ENCODE results near the gene RGS19. TPM values are rescaled to one million over a fixed set of nuclear protein-coding genes. Genes with fewer than 3 reads are reported as not detected.

RGS19 gene
- polyA plus RNA-seq, 1 of the 3 experiments (the other 2 are of a cell fraction), result 20.5 TPM

DNA sequence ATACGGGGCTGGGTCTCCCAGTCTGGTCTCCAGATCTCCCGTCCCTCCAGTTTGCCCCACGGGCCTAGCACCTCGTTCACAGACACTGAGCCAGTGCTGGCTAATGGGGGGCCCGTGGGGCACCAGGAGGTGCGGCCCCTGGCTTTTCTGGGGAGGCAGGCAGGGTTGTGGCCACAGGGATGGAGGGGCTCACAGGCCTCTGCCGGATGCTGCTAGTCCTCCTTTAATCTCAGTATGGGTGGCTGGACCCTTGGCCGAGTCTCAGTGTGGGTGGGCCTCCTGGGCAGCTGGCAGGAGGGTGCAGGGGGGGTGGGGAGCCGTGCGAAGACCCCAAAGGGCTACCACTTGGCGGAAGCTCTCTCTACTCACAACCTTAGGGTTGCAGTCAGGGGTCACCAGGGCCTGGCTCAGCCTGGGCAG lies 28.3 kb downstream of the RGS19 start:
- H3K9me3 ChIP-seq, result no peaks in the 10 kb centered on the region
- CTCF ChIA-PET, result interaction anchor here (0.5 to 7.8 kb wide), 4 partner anchors 13 to 77 kb away, joined by 3 to 85 read pairs (median 4); partner anchors contain the start of gene SAMD10
- DNase-seq, result no peak
- H3K4me2 ChIP-seq, result no peak overlapping the region
- no peak overlapping the region for H3K4me3 ChIP-seq (ENCODE audit: low read depth in 2 of 2, low read length in 1 of 2)
- H2AFZ ChIP-seq (ENCODE audit: low read depth), result no peak overlapping the region
- no peaks in the 10 kb centered on the region for H3K36me3 ChIP-seq (replicated peaks in 1 of 2; ENCODE audit: control insufficient read depth in 1 of 2, insufficient read depth in 2 of 2, low read length in 1 of 2)
- no peaks in the 10 kb centered on the region for H3F3A ChIP-seq (replicated peaks; ENCODE audit: insufficient read depth)
- H3K4me1 ChIP-seq (ENCODE audit: control insufficient read depth in 1 of 2, insufficient read depth in 2 of 2, low read depth in 1 of 2, low read length in 1 of 2), result peaks cover 0 to 7% of the 10 kb centered on the region in 2 experiments; a peak in 1 of 4 replicates
- H3K79me2 ChIP-seq (ENCODE audit: insufficient read depth), result no peaks in the 10 kb centered on the region
- no peaks in the 10 kb centered on the region for H4K20me1 ChIP-seq (ENCODE audit: insufficient read depth)
- POLR2A ChIA-PET, result no interaction called here
- H3K27ac ChIP-seq (ENCODE audit: low read depth in 2 of 2, low read length in 1 of 2), result no peak overlapping the region
- TF ChIP-seq CHD2 (IDR thresholded peaks at IDR 0.05; ENCODE audit: low read length, partially characterized antibody) (no peak), RXRA (IDR thresholded peaks at IDR 0.05; ENCODE audit: borderline replicate concordance, low read depth) (no peak), USF2 (IDR thresholded peaks at IDR 0.05; ENCODE audit: borderline replicate concordance, low read depth, low read length) (no peak)
- H3K9ac ChIP-seq, result no peak overlapping the region
- H3K27me3 ChIP-seq (ENCODE audit: insufficient read depth), result peaks cover 30% of the 10 kb centered on the region
- H3K9me2 ChIP-seq, result no peaks in the 10 kb centered on the region
- WGBS (ENCODE audit: low lambda C conversion rate), result 63% methylated on average over 6 of the region's 11 CpGs

DNA sequence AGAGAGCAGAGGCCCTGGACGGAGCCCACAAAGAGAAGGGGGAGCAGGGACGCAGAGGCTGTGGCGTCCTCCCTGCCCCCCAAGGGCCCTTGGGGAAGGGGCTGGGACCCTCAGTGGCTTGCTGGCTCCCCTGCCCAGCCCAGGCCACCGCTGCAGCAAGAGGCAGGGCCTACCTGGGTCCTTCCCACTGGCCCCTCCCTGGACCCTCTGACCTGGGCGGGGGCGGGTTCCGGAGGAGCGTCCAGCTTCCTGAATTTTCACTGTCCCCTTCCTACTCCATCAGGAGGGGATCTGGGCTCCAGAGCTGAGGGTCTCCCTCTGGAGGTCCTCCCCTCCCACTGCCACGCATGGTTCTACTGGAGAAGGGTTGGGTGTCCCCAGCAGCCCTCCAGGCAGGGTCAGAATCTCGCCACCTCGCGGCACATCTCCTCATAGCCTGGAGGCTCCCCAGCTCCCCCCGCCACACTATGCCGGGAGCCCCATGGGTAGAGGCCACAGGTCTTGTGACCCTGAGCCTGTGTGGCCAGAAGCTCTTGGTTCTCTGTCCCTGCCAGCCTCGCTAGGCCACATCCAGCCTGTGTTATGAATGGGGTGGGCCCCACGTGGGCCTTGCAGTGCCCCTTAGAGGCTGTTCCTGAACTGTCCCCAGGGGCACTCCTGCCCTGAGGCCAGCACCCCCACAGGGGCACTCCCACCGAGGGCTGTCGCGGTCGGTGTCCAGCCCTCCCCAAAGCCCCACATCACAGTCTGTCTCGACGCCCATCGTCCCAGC lies 28.9 kb downstream of the RGS19 start:
- H3K36me3 ChIP-seq (replicated peaks in 1 of 2; ENCODE audit: control insufficient read depth in 1 of 2, insufficient read depth in 2 of 2, low read length in 1 of 2), result no peaks in the 10 kb centered on the region
- H3K9ac ChIP-seq, result no peak overlapping the region
- H3K4me3 ChIP-seq (ENCODE audit: low read depth in 2 of 2, low read length in 1 of 2), result no peak overlapping the region
- ChIA-PET CTCF (interaction anchor here (0.5 to 7.8 kb wide), 7 partner anchors 12 to 77 kb away, joined by 3 to 85 read pairs (median 3); partner anchors contain the start of genes PRPF6 and SAMD10), POLR2A (no interaction called here)
- H3K4me2 ChIP-seq, result no peak overlapping the region
- no peaks in the 10 kb centered on the region for H3K9me3 ChIP-seq
- no peak overlapping the region for H2AFZ ChIP-seq (ENCODE audit: low read depth)
- H3K4me1 ChIP-seq (ENCODE audit: control insufficient read depth in 1 of 2, insufficient read depth in 2 of 2, low read depth in 1 of 2, low read length in 1 of 2), result peaks cover 0 to 7% of the 10 kb centered on the region in 2 experiments; a peak in 1 of 4 replicates
- no peaks in the 10 kb centered on the region for H4K20me1 ChIP-seq (ENCODE audit: insufficient read depth)
- H3K79me2 ChIP-seq (ENCODE audit: insufficient read depth), result no peaks in the 10 kb centered on the region
- 84% methylated on average over 17 of the region's 23 CpGs for WGBS (ENCODE audit: low lambda C conversion rate)
- no peak for TF ChIP-seq TAF1 (IDR thresholded peaks at IDR 0.05; ENCODE audit: borderline replicate concordance, low read depth, low read length)
- TF ChIP-seq ELF1 (IDR thresholded peaks at IDR 0.05), result no peak
- no peak for TF ChIP-seq REST (IDR thresholded peaks at IDR 0.05; ENCODE audit: low read depth, low read length)
- no peak for TF ChIP-seq SIN3A (IDR thresholded peaks at IDR 0.05; ENCODE audit: borderline replicate concordance, low read depth, low read length)
- TF ChIP-seq MEF2A (IDR thresholded peaks at IDR 0.05; ENCODE audit: borderline replicate concordance, low read depth), result no peak
- no peak for TF ChIP-seq EP300 (IDR thresholded peaks at IDR 0.05; ENCODE audit: borderline replicate concordance in 1 of 2, low read depth in 1 of 2, low read length in 1 of 2)
- no peak for TF ChIP-seq EZH2phosphoT487 (IDR thresholded peaks at IDR 0.05; ENCODE audit: borderline replicate concordance, low read depth)
- TF ChIP-seq RCOR1 (IDR thresholded peaks at IDR 0.05; ENCODE audit: low read length), result no peak
- no peak for TF ChIP-seq RAD21 (IDR thresholded peaks at IDR 0.05; ENCODE audit: low read length)
- no peak for TF ChIP-seq NFIC (IDR thresholded peaks at IDR 0.05; ENCODE audit: borderline replicate concordance)
- no peak for TF ChIP-seq MAX (IDR thresholded peaks at IDR 0.05; ENCODE audit: low read depth)
- TF ChIP-seq TCF12 (IDR thresholded peaks at IDR 0.05), result no peak
- no peaks in the 10 kb centered on the region for H3K9me2 ChIP-seq
- DNase-seq, result no peak
- H3K27me3 ChIP-seq (ENCODE audit: insufficient read depth), result peaks cover 32% of the 10 kb centered on the region
- no peak overlapping the region for H3K27ac ChIP-seq (ENCODE audit: low read depth in 2 of 2, low read length in 1 of 2)
- H3F3A ChIP-seq (replicated peaks; ENCODE audit: insufficient read depth), result no peaks in the 10 kb centered on the region

Measured in SK-N-SH (cell line).